SK-N-SH (cell line): ENCODE results near the gene ANKRD12. TPM values are rescaled to one million over a fixed set of nuclear protein-coding genes. Genes with fewer than 3 reads are reported as not detected.
A peak's percentile ranks its signal among the peaks of the same experiment; 100 is the strongest.

Source experiments
- CTCF ChIA-PET: fragments of 300-600, 350-600 bp; formaldehyde crosslinking; extraction: SDS; loops from one replicate; lab custom pipeline; 2021; lab: Yijun Ruan, JAX
- POLR2A ChIA-PET: fragments of 350-600 bp; sonication (Branson Sonifier 250); formaldehyde crosslinking; extraction: SDS; loops from one replicate; lab custom pipeline; 2020; ENCODE audit warnings: antibody characterized with exemption, inconsistent platforms; lab: Yijun Ruan, JAX
- DNase-seq: peaks from one replicate; pipeline ENCODE4 v3.0.0; 2012
- H2AFZ ChIP-seq: fragments of 200-600 bp; sonication (generic); 2 replicates; pipeline ENCODE4 v1.8.1; 2016; ENCODE audit warnings: antibody characterized with exemption, mild to moderate bottlenecking, low read depth
- H3F3A ChIP-seq: fragments of 200-600 bp; sonication (generic); replicated peaks from 2 replicates; pipeline ENCODE3; 2016; ENCODE audit warnings: antibody characterized with exemption, mild to moderate bottlenecking; ENCODE audit not compliant: insufficient read depth
- H3K27ac ChIP-seq, 2 experiments: fragments of 200-500 bp in 1 of 2; fragments of 200-600 bp in 1 of 2; sonication (Bioruptor generic) in 1 of 2; sonication (generic), shearing (Covaris generic) in 1 of 2; 2 replicates each; pipeline versions ENCODE4 v1.5.1 to v1.6.1; 2014 to 2016; ENCODE audit warnings: low read depth in 2 of 2, inconsistent platforms in 1 of 2, low read length in 1 of 2, mild to moderate bottlenecking in 1 of 2, mixed read lengths in 1 of 2
- H3K27me3 ChIP-seq: fragments of 200-600 bp; sonication (generic), shearing (Covaris generic); 2 replicates; pipeline ENCODE4 v1.6.1; 2016; ENCODE audit warnings: mixed run types; ENCODE audit not compliant: insufficient read depth
- H3K36me3 ChIP-seq, 2 experiments: fragments of 200-500 bp in 1 of 2; fragments of 200-600 bp in 1 of 2; sonication (Bioruptor generic) in 1 of 2; sonication (generic) in 1 of 2; replicated peaks in 1 of 2; 2 replicates each; pipeline versions ENCODE3 to v1.5.1; 2014 to 2016; ENCODE audit warnings: low read length in 1 of 2, mild to moderate bottlenecking in 1 of 2; ENCODE audit not compliant: insufficient read depth in 2 of 2, control insufficient read depth in 1 of 2
- H3K4me1 ChIP-seq, 2 experiments: fragments of 200-500 bp in 1 of 2; fragments of 200-600 bp in 1 of 2; sonication (Bioruptor generic) in 1 of 2; sonication (generic), shearing (Covaris generic) in 1 of 2; 2 replicates each; pipeline versions ENCODE4 v1.5.1 to v1.6.1; 2014 to 2016; ENCODE audit warnings: low read depth in 1 of 2, low read length in 1 of 2, mixed run types in 1 of 2; ENCODE audit not compliant: insufficient read depth in 2 of 2, control insufficient read depth in 1 of 2
- H3K4me2 ChIP-seq: fragments of 200-600 bp; sonication (generic), shearing (Covaris generic); 2 replicates; pipeline ENCODE4 v1.6.1; 2017; ENCODE audit warnings: mixed run types
- H3K4me3 ChIP-seq, 2 experiments: fragments of 200-500 bp in 1 of 2; fragments of 200-600 bp in 1 of 2; sonication (Bioruptor generic) in 1 of 2; sonication (generic), shearing (Covaris generic) in 1 of 2; 2 replicates each; pipeline versions ENCODE4 v1.5.1 to v1.8.1; 2014 to 2016; ENCODE audit warnings: low read depth in 2 of 2, inconsistent platforms in 1 of 2, low read length in 1 of 2, mild to moderate bottlenecking in 1 of 2, mixed read lengths in 1 of 2, moderate library complexity in 1 of 2
- H3K79me2 ChIP-seq: fragments of 200-600 bp; sonication (generic); 2 replicates; pipeline ENCODE4 v1.8.1; 2017; ENCODE audit warnings: mild to moderate bottlenecking; ENCODE audit not compliant: insufficient read depth
- H3K9ac ChIP-seq: fragments of 200-600 bp; sonication (generic); 2 replicates; pipeline ENCODE4 v1.6.1; 2017; ENCODE audit warnings: mixed run types
- H3K9me2 ChIP-seq: fragments of 200-600 bp; sonication (generic); 2 replicates; pipeline ENCODE4 v1.6.1; 2017; ENCODE audit warnings: mixed run types
- H3K9me3 ChIP-seq: fragments of 200-600 bp; sonication (generic); 2 replicates; pipeline ENCODE4 v1.6.1; 2017; ENCODE audit warnings: mixed run types, mild to moderate bottlenecking, moderate library complexity
- H4K20me1 ChIP-seq: fragments of 200-600 bp; sonication (generic); 2 replicates; pipeline ENCODE4 v1.6.1; 2017; ENCODE audit warnings: mild to moderate bottlenecking, mixed run types; ENCODE audit not compliant: insufficient read depth
- ELF1 ChIP-seq: IDR thresholded peaks from 2 replicates; pipeline ENCODE4 v1.4.0; 2012
- EP300 ChIP-seq, 2 experiments: IDR thresholded peaks; 2 replicates each; pipeline versions ENCODE4 v1.4.0 to v1.6.1; 2012; ENCODE audit warnings: borderline replicate concordance in 1 of 2, low read depth in 1 of 2, low read length in 1 of 2
- FOSL2 ChIP-seq: IDR thresholded peaks from 2 replicates; pipeline ENCODE4 v1.4.0; 2012; ENCODE audit warnings: low read depth, mild to moderate bottlenecking, moderate library complexity, borderline replicate concordance
- FOXJ3 ChIP-seq: sonication (generic); formaldehyde crosslinking; IDR thresholded peaks from 2 replicates; pipeline ENCODE4 v1.5.1; 2020; ENCODE audit warnings: mild to moderate bottlenecking, missing genetic modification reagents
- MEF2A ChIP-seq: IDR thresholded peaks from 2 replicates; pipeline ENCODE4 v1.4.0; 2012; ENCODE audit warnings: low read depth, borderline replicate concordance
- MXI1 ChIP-seq: IDR thresholded peaks from 2 replicates; pipeline ENCODE4 v1.6.1; 2012; ENCODE audit warnings: mild to moderate bottlenecking, low read depth, low read length, improper control_type of control experiment
- PBX3 ChIP-seq: IDR thresholded peaks from 2 replicates; pipeline ENCODE4; 2012
- POLR2AphosphoS5 ChIP-seq: IDR thresholded peaks from 2 replicates; pipeline ENCODE4 v1.6.1; 2012; ENCODE audit warnings: low read depth, low read length
- RAD21 ChIP-seq: IDR thresholded peaks from 2 replicates; pipeline ENCODE4 v1.6.1; 2012; ENCODE audit warnings: mild to moderate bottlenecking, low read length
- SIN3A ChIP-seq: IDR thresholded peaks from 2 replicates; pipeline ENCODE4 v1.6.1; 2012; ENCODE audit warnings: low read depth, mild to moderate bottlenecking, low read length, moderate library complexity, borderline replicate concordance
- TAF1 ChIP-seq: IDR thresholded peaks from 2 replicates; pipeline ENCODE4 v1.6.1; 2012; ENCODE audit warnings: low read depth, mild to moderate bottlenecking, low read length, moderate library complexity, borderline replicate concordance
- TCF12 ChIP-seq: IDR thresholded peaks from 2 replicates; pipeline ENCODE4 v1.4.0; 2012
- TEAD4 ChIP-seq: IDR thresholded peaks from 2 replicates; pipeline ENCODE4 v1.4.0; 2012; ENCODE audit warnings: mild to moderate bottlenecking, borderline replicate concordance; ENCODE audit not compliant: insufficient read depth
- USF1 ChIP-seq: IDR thresholded peaks from 2 replicates; pipeline ENCODE4 v1.4.0; 2012; ENCODE audit warnings: low read depth, borderline replicate concordance
- YY1 ChIP-seq: IDR thresholded peaks from 2 replicates; pipeline ENCODE4 v1.4.0; 2012; ENCODE audit warnings: low read depth, mild to moderate bottlenecking
- WGBS: methylation state at CpG from one replicate; pipeline ENCODE4 v1.1.6; 2017; ENCODE audit warnings: low lambda C conversion rate; 5-methylcytosine and 5-hydroxymethylcytosine counted together
- polyA plus RNA-seq, 3 experiments: library from polyadenylated mRNA; depleted of rRNA; stranded (reverse); fragments of >200 nt; gene quantifications; 2 replicates each; pipeline ENCODE4 v1.2.3, GENCODE V29; 2012
- TF ChIP-seq, protein P1 (sequence below): fragments of 200-600 bp; sonication (generic); IDR thresholded peaks from 2 replicates; pipeline ENCODE4 v1.6.1; 2017; ENCODE audit warnings: antibody characterized with exemption, mild to moderate bottlenecking, moderate library complexity
- TF ChIP-seq, protein P2 (sequence below): fragments of 150-350 bp; IDR thresholded peaks from 2 replicates; pipeline ENCODE4 v1.6.1; 2017; ENCODE audit warnings: antibody characterized with exemption, low read length, low read depth, borderline replicate concordance
- TF ChIP-seq, protein P3 (sequence below): IDR thresholded peaks from 2 replicates; pipeline ENCODE4 v1.6.1; 2012; ENCODE audit warnings: mild to moderate bottlenecking, low read depth, low read length, moderate library complexity

ANKRD12 gene
- polyA plus RNA-seq, 1 of the 3 experiments (the other 2 are of a cell fraction) = 1.3 TPM

DNA sequence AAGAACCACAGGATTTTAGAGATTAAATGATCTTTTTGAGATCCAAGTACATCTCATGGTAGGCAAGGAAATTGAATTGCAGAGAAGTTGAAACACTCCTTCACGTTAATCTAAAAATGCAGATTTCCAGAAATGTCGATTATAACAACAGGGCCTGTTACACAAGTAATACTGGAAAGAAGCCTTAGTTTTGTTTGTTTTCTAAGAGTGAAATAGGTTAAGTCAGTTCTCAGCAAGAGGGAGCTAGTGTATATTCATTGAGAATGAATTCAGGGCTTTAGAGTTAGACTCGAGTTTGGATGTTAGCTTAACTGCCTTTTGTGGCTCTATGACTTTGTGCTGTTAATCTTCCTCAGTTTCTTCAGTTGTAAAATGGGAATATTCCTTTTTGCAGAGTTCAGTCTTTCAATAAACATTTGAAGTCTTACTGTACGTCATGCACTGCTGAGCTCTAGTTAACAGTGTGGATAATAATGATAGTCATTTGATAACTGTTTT is 33.2 kb upstream of the ANKRD12 start:
- H3K9me2 ChIP-seq = no peaks in the 10 kb centered on the region
- DNase-seq = no peak
- H3K4me2 ChIP-seq = peak overlapping the region; percentile 87
- H4K20me1 ChIP-seq = peaks cover 50% of the 10 kb centered on the region
- peaks cover 59% of the 10 kb centered on the region for H3K79me2 ChIP-seq
- WGBS = 3% methylated on average over 4 of the region's 4 CpGs
- CTCF ChIA-PET = interaction anchor here (1.1 to 2.1 kb wide), 4 partner anchors 14 to 35 kb away, joined by 3 to 9 read pairs (median 4); no protein-coding TSS in a partner anchor
- POLR2A ChIA-PET = interaction anchor here (2.9 kb wide), 1 partner anchor 33 kb away, joined by 21 read pairs; the partner anchor contains the start of gene ANKRD12
- TF ChIP-seq TEAD4 = no peak
- TF ChIP-seq RAD21 = peak; percentile 49
- no peak for TF ChIP-seq SIN3A
- TF ChIP-seq, protein P1, sequence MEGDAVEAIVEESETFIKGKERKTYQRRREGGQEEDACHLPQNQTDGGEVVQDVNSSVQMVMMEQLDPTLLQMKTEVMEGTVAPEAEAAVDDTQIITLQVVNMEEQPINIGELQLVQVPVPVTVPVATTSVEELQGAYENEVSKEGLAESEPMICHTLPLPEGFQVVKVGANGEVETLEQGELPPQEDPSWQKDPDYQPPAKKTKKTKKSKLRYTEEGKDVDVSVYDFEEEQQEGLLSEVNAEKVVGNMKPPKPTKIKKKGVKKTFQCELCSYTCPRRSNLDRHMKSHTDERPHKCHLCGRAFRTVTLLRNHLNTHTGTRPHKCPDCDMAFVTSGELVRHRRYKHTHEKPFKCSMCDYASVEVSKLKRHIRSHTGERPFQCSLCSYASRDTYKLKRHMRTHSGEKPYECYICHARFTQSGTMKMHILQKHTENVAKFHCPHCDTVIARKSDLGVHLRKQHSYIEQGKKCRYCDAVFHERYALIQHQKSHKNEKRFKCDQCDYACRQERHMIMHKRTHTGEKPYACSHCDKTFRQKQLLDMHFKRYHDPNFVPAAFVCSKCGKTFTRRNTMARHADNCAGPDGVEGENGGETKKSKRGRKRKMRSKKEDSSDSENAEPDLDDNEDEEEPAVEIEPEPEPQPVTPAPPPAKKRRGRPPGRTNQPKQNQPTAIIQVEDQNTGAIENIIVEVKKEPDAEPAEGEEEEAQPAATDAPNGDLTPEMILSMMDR = peak; percentile 37
- TF ChIP-seq ELF1 = no peak
- no peak for TF ChIP-seq EP300 (IDR thresholded peaks at IDR 0.05; ENCODE audit: borderline replicate concordance in 1 of 2, low read depth in 1 of 2, low read length in 1 of 2)
- no peak for TF ChIP-seq FOXJ3 (CRISPR knock-in tag)
- no peak for TF ChIP-seq FOSL2
- H3K9me3 ChIP-seq = no peaks in the 10 kb centered on the region
- H3K36me3 ChIP-seq = peaks cover 8 to 16% of the 10 kb centered on the region in 2 experiments
- peak overlapping the region; percentile 70 to 84 for H3K4me3 ChIP-seq
- H3K27ac ChIP-seq = peak overlapping the region; percentile 88 to 89
- peaks cover 17% of the 10 kb centered on the region for H3F3A ChIP-seq
- peaks cover 13 to 25% of the 10 kb centered on the region in 2 experiments; a peak in 2 of 4 replicates for H3K4me1 ChIP-seq
- no peaks in the 10 kb centered on the region for H3K27me3 ChIP-seq
- H3K9ac ChIP-seq = peak overlapping the region; percentile 91
- H2AFZ ChIP-seq = no peak overlapping the region

DNA sequence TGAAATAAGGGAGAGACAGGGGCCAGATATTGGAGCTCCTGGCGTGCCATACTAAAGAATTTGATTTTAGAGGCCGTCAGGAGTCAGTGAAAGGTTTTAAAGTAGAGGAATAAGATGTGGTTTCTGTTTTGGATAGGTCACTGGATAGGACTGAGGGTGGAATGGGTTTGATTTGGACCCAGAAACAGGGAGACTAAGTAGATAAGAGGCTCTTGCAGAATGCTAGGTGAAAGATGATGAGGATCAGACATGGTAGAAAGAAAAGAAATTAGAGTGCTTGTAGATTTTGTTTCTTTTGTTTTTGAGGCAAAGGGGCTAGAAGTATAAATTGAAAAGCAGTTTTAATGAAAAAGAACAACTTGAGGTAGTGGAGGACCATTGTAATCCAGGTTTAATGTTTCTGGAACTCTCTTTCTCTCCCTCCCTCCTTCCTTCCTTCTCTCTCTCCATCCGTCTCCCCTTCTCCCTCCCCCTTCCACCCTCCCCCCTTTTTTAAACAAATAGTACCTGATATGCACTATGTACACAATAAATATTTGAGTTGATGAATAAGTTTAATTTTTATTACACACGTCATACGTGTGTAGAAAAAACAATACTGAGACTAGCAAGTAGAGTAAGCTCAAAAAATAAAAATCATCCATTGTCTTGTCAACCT is 32.2 kb upstream of the ANKRD12 start:
- 48% methylated on average over 5 of the region's 5 CpGs for WGBS
- peaks cover 8 to 16% of the 10 kb centered on the region in 2 experiments for H3K36me3 ChIP-seq
- ChIA-PET POLR2A (no interaction called here), CTCF (interaction anchor here (1.1 to 2.1 kb wide), 4 partner anchors 31 to 96 kb away, joined by 3 to 9 read pairs (median 3); no protein-coding TSS in a partner anchor)
- no peak for DNase-seq
- H3K27ac ChIP-seq = peak overlapping the region in 1 of 2 experiments; percentile 88; a peak in 2 of 4 replicates
- H3K9me2 ChIP-seq = no peaks in the 10 kb centered on the region
- peaks cover 20 to 27% of the 10 kb centered on the region in 2 experiments; a peak in 3 of 4 replicates for H3K4me1 ChIP-seq
- H3K4me2 ChIP-seq = peak overlapping the region; percentile 87
- H2AFZ ChIP-seq = no peak overlapping the region
- H3K4me3 ChIP-seq = peak overlapping the region; percentile 70 to 84
- H3F3A ChIP-seq = peaks cover 23% of the 10 kb centered on the region
- H3K79me2 ChIP-seq = peaks cover 68% of the 10 kb centered on the region
- H3K9me3 ChIP-seq = no peaks in the 10 kb centered on the region
- H4K20me1 ChIP-seq = peaks cover 59% of the 10 kb centered on the region
- peak overlapping the region; percentile 91; the same call in 1 of the 2 replicates for H3K9ac ChIP-seq
- H3K27me3 ChIP-seq = no peaks in the 10 kb centered on the region
- no peak for TF ChIP-seq POLR2AphosphoS5
- TF ChIP-seq FOSL2 = no peak
- TF ChIP-seq, protein P2, sequence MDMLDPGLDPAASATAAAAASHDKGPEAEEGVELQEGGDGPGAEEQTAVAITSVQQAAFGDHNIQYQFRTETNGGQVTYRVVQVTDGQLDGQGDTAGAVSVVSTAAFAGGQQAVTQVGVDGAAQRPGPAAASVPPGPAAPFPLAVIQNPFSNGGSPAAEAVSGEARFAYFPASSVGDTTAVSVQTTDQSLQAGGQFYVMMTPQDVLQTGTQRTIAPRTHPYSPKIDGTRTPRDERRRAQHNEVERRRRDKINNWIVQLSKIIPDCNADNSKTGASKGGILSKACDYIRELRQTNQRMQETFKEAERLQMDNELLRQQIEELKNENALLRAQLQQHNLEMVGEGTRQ = no peak
- no peak for TF ChIP-seq USF1
- no peak for TF ChIP-seq TAF1
- no peak for TF ChIP-seq YY1
- TF ChIP-seq MXI1 = no peak
- TF ChIP-seq, protein P3, sequence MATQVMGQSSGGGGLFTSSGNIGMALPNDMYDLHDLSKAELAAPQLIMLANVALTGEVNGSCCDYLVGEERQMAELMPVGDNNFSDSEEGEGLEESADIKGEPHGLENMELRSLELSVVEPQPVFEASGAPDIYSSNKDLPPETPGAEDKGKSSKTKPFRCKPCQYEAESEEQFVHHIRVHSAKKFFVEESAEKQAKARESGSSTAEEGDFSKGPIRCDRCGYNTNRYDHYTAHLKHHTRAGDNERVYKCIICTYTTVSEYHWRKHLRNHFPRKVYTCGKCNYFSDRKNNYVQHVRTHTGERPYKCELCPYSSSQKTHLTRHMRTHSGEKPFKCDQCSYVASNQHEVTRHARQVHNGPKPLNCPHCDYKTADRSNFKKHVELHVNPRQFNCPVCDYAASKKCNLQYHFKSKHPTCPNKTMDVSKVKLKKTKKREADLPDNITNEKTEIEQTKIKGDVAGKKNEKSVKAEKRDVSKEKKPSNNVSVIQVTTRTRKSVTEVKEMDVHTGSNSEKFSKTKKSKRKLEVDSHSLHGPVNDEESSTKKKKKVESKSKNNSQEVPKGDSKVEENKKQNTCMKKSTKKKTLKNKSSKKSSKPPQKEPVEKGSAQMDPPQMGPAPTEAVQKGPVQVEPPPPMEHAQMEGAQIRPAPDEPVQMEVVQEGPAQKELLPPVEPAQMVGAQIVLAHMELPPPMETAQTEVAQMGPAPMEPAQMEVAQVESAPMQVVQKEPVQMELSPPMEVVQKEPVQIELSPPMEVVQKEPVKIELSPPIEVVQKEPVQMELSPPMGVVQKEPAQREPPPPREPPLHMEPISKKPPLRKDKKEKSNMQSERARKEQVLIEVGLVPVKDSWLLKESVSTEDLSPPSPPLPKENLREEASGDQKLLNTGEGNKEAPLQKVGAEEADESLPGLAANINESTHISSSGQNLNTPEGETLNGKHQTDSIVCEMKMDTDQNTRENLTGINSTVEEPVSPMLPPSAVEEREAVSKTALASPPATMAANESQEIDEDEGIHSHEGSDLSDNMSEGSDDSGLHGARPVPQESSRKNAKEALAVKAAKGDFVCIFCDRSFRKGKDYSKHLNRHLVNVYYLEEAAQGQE = no peak
- TF ChIP-seq MEF2A = no peak
- no peak for TF ChIP-seq TCF12
- TF ChIP-seq PBX3 = no peak
